Fibroblast of lung (primary cell): ENCODE measurements around the gene CEP164.

ENCODE experiments used
- EZH2 ChIP-seq: IDR thresholded peaks from 2 replicates; pipeline ENCODE4 v1.5.1; 2012; ENCODE audit warnings: low read length, control low read depth, mild to moderate bottlenecking; ENCODE audit errors: missing control alignments
- TF ChIP-seq, protein P1 (sequence below), 2 donors: IDR thresholded peaks in 1 of 2; conservative IDR thresholded peaks in 1 of 2; 1 replicate in 1 of 2; 2 replicates in 1 of 2; pipeline ENCODE4 v1.5.1; 2011 to 2012; ENCODE audit warnings: low read length in 2 of 2, control low read depth in 1 of 2, inconsistent platforms in 1 of 2, low read depth in 1 of 2, mild to moderate bottlenecking in 1 of 2

DNA sequence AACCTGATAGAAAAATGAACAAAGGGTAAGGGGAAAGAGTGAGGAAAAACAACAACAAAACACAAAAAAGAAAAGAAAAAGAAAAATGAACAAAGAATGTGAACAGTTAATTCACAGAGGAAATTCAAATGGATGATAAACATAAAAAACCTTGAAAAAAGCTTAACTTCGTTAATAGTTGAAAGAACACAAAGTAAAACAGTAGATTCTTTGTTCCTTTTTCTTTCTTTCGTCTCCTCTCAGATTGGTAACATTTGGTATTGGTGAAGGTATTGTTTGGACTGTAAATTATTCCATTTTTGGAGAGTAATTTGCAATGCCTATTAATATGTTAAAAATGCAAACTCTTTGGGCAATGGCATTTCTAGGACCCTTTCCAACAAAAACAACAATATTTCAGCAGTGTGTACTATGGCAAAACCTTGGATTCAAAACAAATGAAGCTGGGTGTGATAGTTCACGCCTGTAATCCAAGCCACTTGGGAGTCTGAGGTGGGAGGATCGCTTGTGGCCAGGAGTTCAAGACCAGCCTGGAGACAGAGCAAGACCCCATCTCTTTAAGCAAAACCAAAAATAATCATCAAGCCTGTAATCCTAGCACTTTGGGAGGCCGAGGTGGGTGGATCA is 8.3 kb upstream of the CEP164 start:
- TF ChIP-seq, protein P1, sequence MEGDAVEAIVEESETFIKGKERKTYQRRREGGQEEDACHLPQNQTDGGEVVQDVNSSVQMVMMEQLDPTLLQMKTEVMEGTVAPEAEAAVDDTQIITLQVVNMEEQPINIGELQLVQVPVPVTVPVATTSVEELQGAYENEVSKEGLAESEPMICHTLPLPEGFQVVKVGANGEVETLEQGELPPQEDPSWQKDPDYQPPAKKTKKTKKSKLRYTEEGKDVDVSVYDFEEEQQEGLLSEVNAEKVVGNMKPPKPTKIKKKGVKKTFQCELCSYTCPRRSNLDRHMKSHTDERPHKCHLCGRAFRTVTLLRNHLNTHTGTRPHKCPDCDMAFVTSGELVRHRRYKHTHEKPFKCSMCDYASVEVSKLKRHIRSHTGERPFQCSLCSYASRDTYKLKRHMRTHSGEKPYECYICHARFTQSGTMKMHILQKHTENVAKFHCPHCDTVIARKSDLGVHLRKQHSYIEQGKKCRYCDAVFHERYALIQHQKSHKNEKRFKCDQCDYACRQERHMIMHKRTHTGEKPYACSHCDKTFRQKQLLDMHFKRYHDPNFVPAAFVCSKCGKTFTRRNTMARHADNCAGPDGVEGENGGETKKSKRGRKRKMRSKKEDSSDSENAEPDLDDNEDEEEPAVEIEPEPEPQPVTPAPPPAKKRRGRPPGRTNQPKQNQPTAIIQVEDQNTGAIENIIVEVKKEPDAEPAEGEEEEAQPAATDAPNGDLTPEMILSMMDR (conservative IDR thresholded peaks at IDR 0.05 in 1 of 2, IDR thresholded peaks at IDR 0.05 in 1 of 2; ENCODE audit: low read depth in 1 of 2, low read length in 2 of 2) = no peak
- TF ChIP-seq EZH2 = no peak
